MV-4-11 (cell line): Measurements from ENCODE around the gene TNNT3.

Experiments used
- DNase-seq: peaks from one replicate; lab custom pipeline; 2025; lab: John Stamatoyannopoulos, UW

Gene TNNT3

DNA sequence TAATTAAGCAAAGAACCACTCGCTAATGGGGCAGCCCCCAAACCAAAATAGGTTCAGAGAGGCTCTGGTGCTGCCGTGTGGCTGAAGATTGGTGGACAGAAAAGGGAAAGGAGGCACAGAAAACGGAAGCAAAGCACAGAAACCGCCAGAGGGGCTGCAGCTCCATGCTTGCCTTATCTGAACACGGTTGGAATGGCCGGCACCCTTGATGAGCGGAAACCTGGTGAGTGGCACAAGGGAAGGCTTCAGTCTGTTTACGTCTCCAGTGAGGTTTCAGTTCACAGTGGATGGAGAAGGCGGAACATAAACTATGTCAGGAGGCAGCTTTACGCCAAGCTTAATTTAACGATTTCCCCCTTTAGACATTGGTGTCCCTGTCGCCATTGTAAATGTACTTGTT lies 22.6 kb upstream of the TNNT3 start:
- peak; percentile 57 for DNase-seq

DNA sequence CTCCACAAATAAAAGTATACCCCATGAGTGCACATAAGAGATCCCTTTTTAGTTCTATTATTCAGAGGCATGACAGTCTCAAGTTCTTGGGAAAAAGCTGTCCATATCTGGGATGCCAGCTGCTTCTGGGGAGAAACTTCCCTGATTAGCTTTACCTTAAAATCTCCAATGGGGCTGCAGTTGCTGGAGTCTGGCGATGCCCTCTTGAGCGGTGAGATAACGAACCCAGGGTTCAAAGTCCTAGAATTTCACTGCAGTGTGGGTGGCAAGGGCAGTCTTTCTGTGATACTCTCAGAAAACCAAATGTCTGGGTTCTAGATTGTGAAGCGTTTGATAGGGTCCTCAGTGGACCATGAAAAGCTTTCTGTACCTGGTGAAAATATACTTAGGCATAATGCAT lies 20.4 kb upstream of the TNNT3 start:
- DNase-seq, result no peak

- no peak for DNase-seq
Observed at GRCh38 chr11:1899686-1900085, 19.8 kb upstream of the TNNT3 start.

DNA sequence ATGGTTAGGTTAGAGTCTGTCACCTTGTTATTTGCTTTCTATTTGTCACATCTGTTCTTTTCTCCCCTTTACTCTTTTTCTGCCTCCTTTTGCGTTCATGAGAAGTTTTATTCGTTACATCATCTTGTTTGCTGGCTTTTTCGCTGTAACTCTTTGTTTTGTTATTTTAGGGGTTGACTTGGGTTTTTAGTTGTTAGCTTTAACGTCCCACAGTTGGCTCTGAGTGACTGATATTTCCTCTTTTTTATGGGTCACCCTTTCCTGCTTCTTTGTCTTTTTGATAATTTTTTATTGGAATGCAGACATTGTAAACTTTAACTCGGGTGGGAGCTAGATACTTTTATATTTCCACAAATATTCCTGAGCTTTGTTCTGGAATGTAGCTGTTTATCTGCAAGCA lies 13.3 kb upstream of the TNNT3 start:
- DNase-seq, result peak; percentile 46

DNA sequence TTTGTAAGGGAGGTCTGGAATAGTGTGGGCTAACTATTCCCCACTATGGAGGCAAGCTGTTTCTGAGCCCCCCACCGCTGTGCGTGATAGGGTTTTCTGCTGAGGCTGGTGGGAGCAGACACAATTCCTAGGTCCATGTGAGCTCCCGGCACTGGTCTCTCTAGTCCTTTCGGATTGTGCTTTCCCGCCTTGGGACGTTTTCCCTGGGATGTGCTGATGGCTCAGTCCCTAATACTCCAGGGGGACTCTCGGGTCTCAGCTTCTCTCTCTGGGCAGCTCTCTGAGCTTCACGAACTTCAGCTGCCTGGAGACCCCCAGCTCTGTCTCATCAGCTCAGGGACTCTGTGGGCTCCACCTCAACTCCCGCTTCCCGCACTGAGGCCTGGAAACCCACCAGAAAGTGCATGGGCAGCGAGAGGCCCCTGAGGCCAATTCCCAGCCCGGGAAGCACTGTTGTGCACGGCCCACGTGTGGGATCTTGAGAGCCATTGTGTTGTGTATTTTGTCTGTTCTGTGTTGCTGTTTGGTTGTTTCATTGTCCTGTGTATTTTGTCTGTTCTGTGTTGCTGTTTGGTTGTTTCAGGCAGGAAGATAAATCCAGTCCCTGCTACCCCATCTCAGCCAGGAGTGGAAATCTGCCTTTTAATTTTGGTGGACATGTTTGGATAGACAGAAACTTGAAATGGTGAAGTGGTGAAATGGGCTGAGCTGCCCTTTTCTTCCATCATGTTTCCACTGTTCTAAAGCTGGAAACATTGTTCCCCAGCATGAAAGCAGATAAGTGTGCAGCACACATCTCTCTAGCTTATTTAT lies 12.7 kb upstream of the TNNT3 start:
- no peak for DNase-seq

DNA sequence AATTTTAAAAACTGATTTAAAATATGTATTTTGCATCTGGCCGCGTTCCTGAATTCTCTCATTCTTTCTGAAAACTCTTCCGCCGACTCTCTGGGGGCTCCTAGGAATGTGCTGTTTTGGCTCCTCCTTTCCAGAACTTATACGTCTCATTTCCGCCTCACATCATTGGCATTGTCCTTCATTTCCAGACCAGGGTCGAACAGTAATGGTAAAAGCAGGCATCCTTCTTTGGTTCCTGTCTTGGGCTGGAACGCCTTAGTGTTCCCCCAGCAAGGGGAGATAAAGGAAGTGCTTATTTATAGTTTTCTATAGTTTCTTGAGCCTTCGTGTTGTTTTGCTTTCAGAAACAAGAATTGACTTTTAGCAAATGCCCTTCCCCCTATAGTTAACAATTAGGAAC lies 10.9 kb upstream of the TNNT3 start:
- no peak for DNase-seq

DNA sequence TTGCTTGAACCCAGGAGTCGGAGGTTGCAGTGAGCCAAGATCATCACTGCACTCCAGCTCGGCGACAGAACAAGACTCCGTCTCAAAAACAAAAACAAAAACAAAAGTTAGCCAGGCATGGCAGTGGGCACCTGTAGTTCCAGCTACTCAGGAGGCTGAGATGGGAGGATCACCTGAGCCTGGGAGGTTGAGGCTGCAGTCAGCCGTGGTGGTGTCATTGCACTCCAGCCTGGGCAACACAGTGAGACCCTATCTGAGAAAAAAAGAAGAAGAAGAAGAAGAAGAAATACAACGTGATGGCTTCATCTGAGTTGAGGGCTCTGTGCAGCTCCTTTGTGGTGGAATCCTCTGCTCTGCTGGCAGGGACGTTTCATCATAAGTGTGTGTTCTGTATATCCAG lies 10.0 kb upstream of the TNNT3 start:
- DNase-seq, result no peak

GRCh38 chr11:1912289-1912878 lies 7.1 kb upstream of the TNNT3 start:
- DNase-seq, result peak; percentile 63

DNA sequence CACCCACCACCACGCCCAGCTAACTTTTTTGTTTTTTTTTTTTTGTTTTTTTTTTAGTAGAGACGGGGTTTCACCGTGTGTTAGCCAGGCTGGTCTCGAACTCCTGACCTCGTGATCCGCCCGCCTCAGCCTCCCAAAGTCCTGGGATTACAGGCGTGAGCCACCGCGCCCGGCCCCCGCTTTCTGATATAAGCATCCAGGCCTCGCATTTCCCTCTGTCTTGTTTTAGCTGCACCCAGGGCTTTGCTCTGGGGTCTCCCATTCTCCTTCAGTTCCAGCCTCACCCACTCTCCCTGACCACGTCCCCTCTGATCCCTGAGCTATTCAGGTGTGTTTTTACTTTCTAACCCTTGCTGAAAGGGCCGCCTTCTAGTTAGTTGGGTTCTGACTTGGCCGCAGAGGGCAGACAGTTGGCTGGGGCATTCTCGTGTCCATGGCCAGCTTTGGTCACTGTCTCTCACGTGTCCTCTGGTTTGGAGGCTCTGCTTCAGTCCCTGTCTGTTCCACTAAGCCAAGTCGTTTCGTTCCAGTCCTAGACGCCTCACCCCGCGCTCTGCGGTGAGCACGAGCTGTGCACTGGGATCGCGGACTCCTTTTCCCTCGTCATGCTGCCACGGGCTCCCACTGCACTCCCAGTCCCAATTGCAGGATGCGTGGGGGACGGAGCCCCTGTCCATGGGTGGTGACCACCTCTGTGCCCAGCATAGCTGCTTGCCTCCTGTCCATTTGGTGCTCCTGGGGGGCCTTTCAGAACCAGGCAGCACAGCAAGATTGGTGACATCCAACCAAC lies 6.0 kb upstream of the TNNT3 start:
- DNase-seq, result no peak

DNA sequence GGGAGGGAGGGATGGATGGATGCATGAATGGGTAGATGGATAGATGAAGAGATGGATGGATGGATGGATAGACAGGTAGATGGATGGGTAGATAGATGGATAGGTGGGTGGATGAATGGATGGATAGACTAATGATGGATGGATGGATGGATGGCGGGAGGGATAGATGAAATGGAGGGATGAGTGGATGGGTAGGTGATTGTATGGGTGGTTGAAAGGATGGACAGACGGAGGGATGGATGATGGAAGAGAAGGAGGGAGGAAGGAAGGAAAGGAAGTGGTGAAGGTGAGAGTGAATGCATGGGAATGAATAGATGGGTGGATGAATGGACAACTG lies 3.7 kb upstream of the TNNT3 start:
- DNase-seq, result no peak

- no peak for DNase-seq
Observed at GRCh38 chr11:1916132-1916985, 3.1 kb upstream of the TNNT3 start.

- no peak for DNase-seq
Observed at GRCh38 chr11:1916986-1917522, 2.4 kb upstream of the TNNT3 start.

GRCh38 chr11:1917523-1918435 lies 1.7 kb upstream of the TNNT3 start:
- DNase-seq, result no peak

GRCh38 chr11:1918436-1919315 lies 827 bp upstream of the TNNT3 start:
- DNase-seq, result no peak

DNA sequence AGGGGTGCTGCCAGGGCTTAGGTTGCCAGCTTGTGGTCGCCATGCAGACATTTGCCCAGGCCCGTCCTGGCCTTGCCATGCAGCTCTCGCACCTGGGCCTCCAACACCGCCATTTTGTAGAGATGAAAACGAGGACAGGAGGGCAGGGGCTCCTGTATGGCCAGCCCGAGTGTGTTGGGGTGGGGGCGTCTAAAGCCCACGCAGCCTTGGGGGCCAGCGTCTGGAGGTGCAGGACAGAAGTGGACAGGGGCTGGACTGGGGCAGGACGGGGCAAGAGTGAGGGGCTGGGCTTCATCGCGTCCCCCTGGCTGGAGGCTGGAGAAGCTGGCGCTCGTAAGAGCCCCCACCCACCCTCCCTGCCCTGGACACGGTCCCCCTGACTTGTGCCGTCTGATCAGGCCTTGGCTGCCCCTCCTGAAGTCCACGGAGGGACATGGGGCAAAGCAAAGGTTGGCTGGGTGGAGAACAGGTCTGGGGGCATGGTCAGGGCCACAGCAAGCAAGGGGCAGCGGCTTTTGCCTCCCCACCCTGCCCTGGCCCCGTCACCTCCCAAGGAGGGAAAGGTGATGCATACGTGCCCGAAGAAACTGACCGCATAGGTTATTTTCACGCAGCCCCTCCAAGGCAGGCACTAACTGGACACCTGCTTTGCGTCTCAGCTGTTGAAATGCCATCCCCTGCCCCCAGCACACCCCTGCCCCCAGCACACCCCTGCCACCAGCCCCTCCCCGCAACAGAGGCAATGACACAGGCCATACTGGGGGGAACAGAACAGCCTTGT lies 815 bp downstream of the TNNT3 start:
- DNase-seq, result no peak

GRCh38 chr11:1920909-1921573 lies 1.5 kb downstream of the TNNT3 start:
- DNase-seq, result no peak

DNA sequence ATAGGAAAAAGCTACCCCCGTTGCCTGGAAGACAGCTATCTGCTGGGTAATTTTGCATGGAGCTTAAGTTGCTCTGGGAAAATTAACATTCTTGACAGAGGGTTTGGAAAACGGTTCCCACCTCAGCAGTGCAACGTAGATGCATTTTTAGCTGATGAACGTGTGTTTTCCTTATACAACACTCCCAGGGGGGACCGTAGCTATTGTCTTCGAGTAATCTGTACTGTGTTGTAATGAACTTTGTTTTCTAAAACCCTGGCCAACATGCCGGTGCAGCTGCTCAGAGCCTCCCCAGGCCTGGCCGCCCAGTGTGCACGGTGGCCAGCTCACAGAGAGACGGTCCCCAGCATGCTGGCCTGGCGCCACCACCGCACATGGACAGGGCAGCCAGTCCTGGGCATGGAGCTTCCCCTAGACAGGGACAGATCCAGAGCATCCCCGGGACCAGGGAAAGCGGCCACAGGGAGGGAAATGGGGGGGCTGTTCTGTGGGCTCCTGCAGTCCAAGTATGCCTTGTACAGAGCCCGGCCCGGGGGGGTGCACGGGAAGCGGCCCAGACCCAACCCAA lies 2.2 kb downstream of the TNNT3 start:
- no peak for DNase-seq

- no peak for DNase-seq
Observed at GRCh38 chr11:1922481-1923081, 3.1 kb downstream of the TNNT3 start.
